OCI-LY3 (cell line): ENCODE data around the gene UGT1A4.

Experiments
- H2AFZ ChIP-seq: fragments of 200-600, 300-600 bp; shearing (Covaris generic); 2 replicates; pipeline ENCODE4 v1.6.0; 2014; ENCODE audit warnings: antibody characterized with exemption, low read depth, low read length
- H3K27ac ChIP-seq: fragments of 200-600, 300-600 bp; sonication (generic); 2 replicates; pipeline ENCODE4 v1.5.1; 2014; ENCODE audit warnings: mild to moderate bottlenecking, low read length, moderate library complexity, mixed read lengths
- H3K27me3 ChIP-seq: fragments of 200-600, 300-600 bp; sonication (generic); 2 replicates; pipeline ENCODE4 v1.6.1; 2014; ENCODE audit warnings: low read depth, low read length, mixed read lengths
- H3K36me3 ChIP-seq: fragments of 200-600, 300-600 bp; sonication (generic); replicated peaks from 2 replicates; pipeline ENCODE3; 2014; ENCODE audit warnings: low read depth, low read length, mixed read lengths
- H3K4me1 ChIP-seq: fragments of 300-600, 200-600 bp; sonication (generic); 2 replicates; pipeline ENCODE4 v1.6.1; 2014; ENCODE audit warnings: low read length, mixed read lengths
- H3K4me2 ChIP-seq: fragments of 200-600, 300-600 bp; sonication (generic); 2 replicates; pipeline ENCODE4 v1.6.1; 2014; ENCODE audit warnings: low read length, mixed read lengths
- H3K4me3 ChIP-seq: fragments of 300-600, 200-600 bp; sonication (generic); 2 replicates; pipeline ENCODE4 v1.5.1; 2014; ENCODE audit warnings: antibody characterized with exemption, mild to moderate bottlenecking, low read length, moderate library complexity
- H3K79me2 ChIP-seq: fragments of 300-600, 200-600 bp; shearing (Covaris generic); 2 replicates; pipeline ENCODE4 v1.6.1; 2014; ENCODE audit warnings: mild to moderate bottlenecking, low read length, mixed read lengths
- H3K9ac ChIP-seq: fragments of 300-600, 200-600 bp; shearing (Covaris generic); 2 replicates; pipeline ENCODE4 v1.6.0; 2014; ENCODE audit warnings: mild to moderate bottlenecking, low read length, moderate library complexity
- H3K9me3 ChIP-seq: fragments of 200-600, 300-600 bp; shearing (Covaris generic); 2 replicates; pipeline ENCODE4 v1.6.1; 2014; ENCODE audit warnings: low read length, mixed read lengths; ENCODE audit not compliant: insufficient read depth
- H4K20me1 ChIP-seq: fragments of 200-600, 300-600 bp; sonication (generic); 2 replicates; pipeline ENCODE4 v1.6.1; 2016; ENCODE audit warnings: low read length, mixed read lengths; ENCODE audit not compliant: insufficient read depth
- EZH2phosphoT487 ChIP-seq: fragments of 200-600 bp; shearing (Covaris generic); IDR thresholded peaks from 2 replicates; pipeline ENCODE4 v1.6.1; 2018; ENCODE audit warnings: antibody characterized with exemption, mixed run types, low read depth
- TF ChIP-seq, protein P1 (sequence below): fragments of 200-600, 300-600 bp; sonication (generic); IDR thresholded peaks from 2 replicates; pipeline ENCODE4 v1.5.1; 2014; ENCODE audit warnings: antibody characterized with exemption, low read length, low read depth

UGT1A4 gene

GRCh38 chr2:233822101-233822771 is 103.7 kb downstream of the UGT1A4 start:
- H3K9ac ChIP-seq: no peak overlapping the region
- H3K79me2 ChIP-seq: no peaks in the 10 kb centered on the region
- H2AFZ ChIP-seq: no peak overlapping the region
- H3K27me3 ChIP-seq: no peaks in the 10 kb centered on the region
- no peak overlapping the region for H3K27ac ChIP-seq
- H4K20me1 ChIP-seq: no peaks in the 10 kb centered on the region
- H3K36me3 ChIP-seq: no peaks in the 10 kb centered on the region
- H3K4me3 ChIP-seq: no peak overlapping the region
- TF ChIP-seq EZH2phosphoT487: no peak
- TF ChIP-seq, protein P1, sequence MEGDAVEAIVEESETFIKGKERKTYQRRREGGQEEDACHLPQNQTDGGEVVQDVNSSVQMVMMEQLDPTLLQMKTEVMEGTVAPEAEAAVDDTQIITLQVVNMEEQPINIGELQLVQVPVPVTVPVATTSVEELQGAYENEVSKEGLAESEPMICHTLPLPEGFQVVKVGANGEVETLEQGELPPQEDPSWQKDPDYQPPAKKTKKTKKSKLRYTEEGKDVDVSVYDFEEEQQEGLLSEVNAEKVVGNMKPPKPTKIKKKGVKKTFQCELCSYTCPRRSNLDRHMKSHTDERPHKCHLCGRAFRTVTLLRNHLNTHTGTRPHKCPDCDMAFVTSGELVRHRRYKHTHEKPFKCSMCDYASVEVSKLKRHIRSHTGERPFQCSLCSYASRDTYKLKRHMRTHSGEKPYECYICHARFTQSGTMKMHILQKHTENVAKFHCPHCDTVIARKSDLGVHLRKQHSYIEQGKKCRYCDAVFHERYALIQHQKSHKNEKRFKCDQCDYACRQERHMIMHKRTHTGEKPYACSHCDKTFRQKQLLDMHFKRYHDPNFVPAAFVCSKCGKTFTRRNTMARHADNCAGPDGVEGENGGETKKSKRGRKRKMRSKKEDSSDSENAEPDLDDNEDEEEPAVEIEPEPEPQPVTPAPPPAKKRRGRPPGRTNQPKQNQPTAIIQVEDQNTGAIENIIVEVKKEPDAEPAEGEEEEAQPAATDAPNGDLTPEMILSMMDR: no peak
- H3K4me2 ChIP-seq: no peak overlapping the region
- H3K4me1 ChIP-seq: no peaks in the 10 kb centered on the region
- no peaks in the 10 kb centered on the region for H3K9me3 ChIP-seq
